T47D (cell line): Measurements from ENCODE around the gene PIP4P1.

Experiments
- DNase-seq, 2 experiments: peaks; one replicate each; pipeline versions ENCODE4 v3.0.0 to v3.0.0-alpha.2; 2011 to 2012; ENCODE audit warnings: low read depth in 1 of 2, low spot score in 1 of 2
- JUND ChIP-seq: IDR thresholded peaks from 2 replicates; pipeline ENCODE4 v1.6.1; 2012; ENCODE audit warnings: low read depth
- in situ Hi-C: cut with HindIII; loops from 2 replicates; pipeline ENCODE4 v1.10.0; 2016; ENCODE audit warnings: low sequenced_read_pairs, low pct_unique_long_range_greater_than_20kb

PIP4P1 gene

GRCh38 chr14:20490563-20490962 is 29.3 kb upstream of the PIP4P1 start:
- no peak for DNase-seq
- no peak for TF ChIP-seq JUND
- in situ Hi-C loops, result no loop called here

- in situ Hi-C loops, result no loop called here
- DNase-seq, result no peak
- TF ChIP-seq JUND, result no peak
Measured at GRCh38 chr14:20489093-20489994, 28.1 kb upstream of the PIP4P1 start.

- no peak for DNase-seq
- TF ChIP-seq JUND, result no peak
- in situ Hi-C loops, result no loop called here
Measured at GRCh38 chr14:20487396-20487725, 26.1 kb upstream of the PIP4P1 start.

GRCh38 chr14:20486684-20487395 is 25.6 kb upstream of the PIP4P1 start:
- TF ChIP-seq JUND, result no peak
- no peak for DNase-seq
- in situ Hi-C loops, result no loop called here

- DNase-seq, result no peak
- TF ChIP-seq JUND, result no peak
- in situ Hi-C loops, result no loop called here
Measured at GRCh38 chr14:20485900-20486299, 24.7 kb upstream of the PIP4P1 start.

- in situ Hi-C loops, result no loop called here
- no peak for TF ChIP-seq JUND
- DNase-seq, result no peak
Measured at GRCh38 chr14:20482382-20482781, 21.1 kb upstream of the PIP4P1 start.

- in situ Hi-C loops, result no loop called here
- TF ChIP-seq JUND, result no peak
- no peak for DNase-seq
Measured at GRCh38 chr14:20478894-20479293, 17.7 kb upstream of the PIP4P1 start.

- in situ Hi-C loops, result no loop called here
- no peak for DNase-seq
- TF ChIP-seq JUND, result no peak
Measured at GRCh38 chr14:20477211-20477876, 16.1 kb upstream of the PIP4P1 start.

- TF ChIP-seq JUND, result no peak
- in situ Hi-C loops, result no loop called here
Measured at GRCh38 chr14:20476776-20477175, 15.5 kb upstream of the PIP4P1 start.

GRCh38 chr14:20472536-20473169 is 11.4 kb upstream of the PIP4P1 start:
- TF ChIP-seq JUND, result no peak
- DNase-seq, result no peak
- in situ Hi-C loops, result no loop called here

More at GRCh38 chr14:20476776-20477175, 15.5 kb upstream of the PIP4P1 start:
- no peak for DNase-seq

- no peak for TF ChIP-seq JUND
- in situ Hi-C loops, result no loop called here
- DNase-seq, result no peak
Measured at GRCh38 chr14:20470603-20470901, 9.3 kb upstream of the PIP4P1 start.

GRCh38 chr14:20469890-20470602 is 8.8 kb upstream of the PIP4P1 start:
- in situ Hi-C loops, result no loop called here
- DNase-seq, result peak in 1 of 2 experiments; percentile 36
- no peak for TF ChIP-seq JUND
